HG03442 (cell line): ENCODE results near the gene CYSRT1.
A peak's percentile ranks its signal among the peaks of the same experiment; 100 is the strongest.
"Not testable (repeated sequence)": the region's sequence is repeated elsewhere in the genome, so short reads cannot be mapped to it uniquely, and the experiment has no call there.

Source experiments
- ATAC-seq: cut with Tn5 transposase; IDR thresholded peaks from one replicate; pipeline ENCODE4 v1.9.1; 2021; ENCODE audit warnings: mild to moderate bottlenecking, moderate library complexity; ENCODE audit not compliant: unreplicated experiment

The CYSRT1 gene

GRCh38 chr9:137247916-137248175 lies 22.9 kb downstream of the CYSRT1 start:
- ATAC-seq = no peak

GRCh38 chr9:137250329-137251193 lies 25.6 kb downstream of the CYSRT1 start:
- ATAC-seq = no peak

GRCh38 chr9:137251194-137251461 lies 26.2 kb downstream of the CYSRT1 start, which contains the start of gene STPG3:
STPG3 (plus strand) TSS chr9:137251286; CDS start chr9:137251287, 1 bp downstream.
- no peak for ATAC-seq

- ATAC-seq = no peak
These were observed 26.7 kb downstream of the CYSRT1 start for GRCh38 chr9:137251490-137252268.

GRCh38 chr9:137252555-137253506 lies 27.9 kb downstream of the CYSRT1 start:
- ATAC-seq = no peak

GRCh38 chr9:137253717-137254623 lies 29.0 kb downstream of the CYSRT1 start:
- no peak for ATAC-seq

GRCh38 chr9:137254624-137255447 lies 29.9 kb downstream of the CYSRT1 start, which contains the start of gene NELFB:
NELFB (plus strand) TSS chr9:137255327.
- peak; percentile 69 for ATAC-seq

- ATAC-seq = no peak
These were observed 30.6 kb downstream of the CYSRT1 start for GRCh38 chr9:137255448-137256114.

GRCh38 chr9:137256362-137256761 lies 31.4 kb downstream of the CYSRT1 start:
- no peak for ATAC-seq

- no peak for ATAC-seq
These were observed 31.9 kb downstream of the CYSRT1 start for GRCh38 chr9:137256856-137257255.

- ATAC-seq = not testable (repeated sequence)
These were observed 37.4 kb downstream of the CYSRT1 start for GRCh38 chr9:137262173-137262908.

GRCh38 chr9:137262909-137263285 lies 37.9 kb downstream of the CYSRT1 start:
- ATAC-seq = no peak

GRCh38 chr9:137263506-137263905 lies 38.5 kb downstream of the CYSRT1 start:
- no peak for ATAC-seq

GRCh38 chr9:137264067-137264466 lies 39.1 kb downstream of the CYSRT1 start:
- no peak for ATAC-seq

- no peak for ATAC-seq
These were observed 40.7 kb downstream of the CYSRT1 start for GRCh38 chr9:137265496-137266161.

- ATAC-seq = no peak
These were observed 41.2 kb downstream of the CYSRT1 start for GRCh38 chr9:137266162-137266527.

- ATAC-seq = no peak
These were observed 41.8 kb downstream of the CYSRT1 start for GRCh38 chr9:137266585-137267453.
